ENCODE data around the gene ENPP4.
"Not testable (repeated sequence)": the region's sequence is repeated elsewhere in the genome, so short reads cannot be mapped to it uniquely, and the experiment has no call there.

The ENPP4 gene

GRCh38 chr6:46129629-46130511 is at the start of gene ENPP4:
ENPP4 (plus strand) TSS chr6:46129989; CDS start chr6:46139584, 9,595 bp downstream.
- peak; percentile 96 for DNase-seq

- no peak for DNase-seq
Observed at GRCh38 chr6:46080111-46080510, 49.7 kb upstream of the ENPP4 start.

GRCh38 chr6:46085688-46086087 is 44.1 kb upstream of the ENPP4 start:
- not testable (repeated sequence) for DNase-seq

- DNase-seq = peak; percentile 85
Observed at GRCh38 chr6:46090115-46091079, 39.4 kb upstream of the ENPP4 start.

- DNase-seq = no peak
Observed at GRCh38 chr6:46091080-46091478, 38.7 kb upstream of the ENPP4 start.

- DNase-seq = no peak
Observed at GRCh38 chr6:46095251-46095650, 34.5 kb upstream of the ENPP4 start.

- peak; percentile 57 for DNase-seq
Observed at GRCh38 chr6:46097366-46097765, 32.4 kb upstream of the ENPP4 start.

- DNase-seq = peak; percentile 85
Observed at GRCh38 chr6:46098678-46099077, 31.1 kb upstream of the ENPP4 start.

GRCh38 chr6:46099952-46100351 is 29.8 kb upstream of the ENPP4 start:
- no peak for DNase-seq

GRCh38 chr6:46102123-46102522 is 27.7 kb upstream of the ENPP4 start:
- no peak for DNase-seq

- DNase-seq = peak; percentile 24
Observed at GRCh38 chr6:46103441-46104115, 26.2 kb upstream of the ENPP4 start.

- no peak for DNase-seq
Observed at GRCh38 chr6:46104209-46104608, 25.6 kb upstream of the ENPP4 start.

- DNase-seq = no peak
Observed at GRCh38 chr6:46105568-46105967, 24.2 kb upstream of the ENPP4 start.

GRCh38 chr6:46113370-46113769 is 16.4 kb upstream of the ENPP4 start:
- DNase-seq = peak; percentile 97

GRCh38 chr6:46115634-46116033 is 14.2 kb upstream of the ENPP4 start:
- DNase-seq = no peak

- DNase-seq = no peak
Observed at GRCh38 chr6:46116289-46116688, 13.5 kb upstream of the ENPP4 start.

- no peak for DNase-seq
Observed at GRCh38 chr6:46118157-46118556, 11.6 kb upstream of the ENPP4 start.

- no peak for DNase-seq
Observed at GRCh38 chr6:46118836-46119235, 11.0 kb upstream of the ENPP4 start.

GRCh38 chr6:46119679-46120078 is 10.1 kb upstream of the ENPP4 start:
- DNase-seq = not testable (repeated sequence)

- peak; percentile 8 for DNase-seq
Observed at GRCh38 chr6:46128476-46128875, 1.3 kb upstream of the ENPP4 start.

GRCh38 chr6:46129291-46129628 is 529 bp upstream of the ENPP4 start:
- no peak for DNase-seq

GRCh38 chr6:46130666-46131065 is 877 bp downstream of the ENPP4 start:
- peak; percentile 48 for DNase-seq

- not testable (repeated sequence) for DNase-seq
Observed at GRCh38 chr6:46131291-46131690, 1.5 kb downstream of the ENPP4 start.

Measured in DMS53 (cell line).